Measurements from ENCODE around the gene VPS41. TPM values are rescaled to one million over a fixed set of nuclear protein-coding genes. Genes with fewer than 3 reads are reported as not detected.

The VPS41 gene
- total and polyA plus RNA-seq, 3 experiments from 2014 or later = 46.7 to 66.9 (median 66.0) TPM

- Mint-ChIP-seq H3K27me3 (no peaks in the 10 kb centered on the region), H3K4me3 (no peak overlapping the region), H3K9me3 (no peaks in the 10 kb centered on the region), H3K4me1 (peaks cover 52 to 71% (median 53%) of the 10 kb centered on the region in 3 donors), H3K27ac (peak overlapping the region in 2 of 8 donors; percentile 8 to 38), H3K36me3 (peaks cover 16 to 22% (median 17%) of the 10 kb centered on the region in 3 donors)
- Histone ChIP-seq H3K36me3 (ENCODE audit: insufficient read depth, low read length) (no peaks in the 10 kb centered on the region), H3K4me3 (ENCODE audit: low read length) (no peak overlapping the region), H3K27me3 (ENCODE audit: insufficient read depth, low read length, poor library complexity, severe bottlenecking) (no peaks in the 10 kb centered on the region), H3K9me3 (ENCODE audit: low read length) (no peaks in the 10 kb centered on the region), H3K4me1 (ENCODE audit: insufficient read depth, low read length) (no peaks in the 10 kb centered on the region), H3K27ac (ENCODE audit: low read depth, low read length) (no peak overlapping the region)
- no peak for DNase-seq
- CTCF ChIA-PET = no interaction called here
- POLR2A ChIA-PET = no interaction called here
Measured at GRCh38 chr7:38881947-38882684, 26.9 kb downstream of the VPS41 start.

- CTCF ChIA-PET = interaction anchor here (1.1 kb wide), 1 partner anchor 19 kb away, joined by 3 read pairs; no protein-coding TSS in a partner anchor
- H3K27me3 ChIP-seq (ENCODE audit: insufficient read depth, low read length, poor library complexity, severe bottlenecking) = no peaks in the 10 kb centered on the region
- H3K4me1 ChIP-seq (ENCODE audit: insufficient read depth, low read length) = no peaks in the 10 kb centered on the region
- no peak overlapping the region for H3K4me3 ChIP-seq (ENCODE audit: low read length)
- no peak overlapping the region for H3K27ac ChIP-seq (ENCODE audit: low read depth, low read length)
- no peak for DNase-seq
- no peaks in the 10 kb centered on the region for H3K36me3 ChIP-seq (ENCODE audit: insufficient read depth, low read length)
- Mint-ChIP-seq H3K9me3 (no peaks in the 10 kb centered on the region), H3K27me3 (no peaks in the 10 kb centered on the region), H3K27ac (peak overlapping the region in 2 of 8 donors; percentile 25 to 90), H3K4me3 (no peak overlapping the region), H3K36me3 (peaks cover 15 to 22% (median 15%) of the 10 kb centered on the region in 3 donors), H3K4me1 (peaks cover 54 to 72% (median 60%) of the 10 kb centered on the region in 3 donors)
- POLR2A ChIA-PET = no interaction called here
- H3K9me3 ChIP-seq (ENCODE audit: low read length) = no peaks in the 10 kb centered on the region
Measured at GRCh38 chr7:38881015-38881414, 28.0 kb downstream of the VPS41 start.

- Histone ChIP-seq H3K4me1 (ENCODE audit: insufficient read depth, low read length) (no peaks in the 10 kb centered on the region), H3K9me3 (ENCODE audit: low read length) (no peaks in the 10 kb centered on the region), H3K4me3 (ENCODE audit: low read length) (no peak overlapping the region), H3K27ac (ENCODE audit: low read depth, low read length) (no peak overlapping the region), H3K36me3 (ENCODE audit: insufficient read depth, low read length) (no peaks in the 10 kb centered on the region), H3K27me3 (ENCODE audit: insufficient read depth, low read length, poor library complexity, severe bottlenecking) (no peaks in the 10 kb centered on the region)
- Mint-ChIP-seq H3K36me3 (peaks cover 10 to 18% (median 14%) of the 10 kb centered on the region in 3 donors), H3K27me3 (no peaks in the 10 kb centered on the region), H3K27ac (peak overlapping the region in 1 of 8 donors; percentile 2), H3K9me3 (no peaks in the 10 kb centered on the region), H3K4me1 (peaks cover 54 to 73% (median 64%) of the 10 kb centered on the region in 3 donors), H3K4me3 (peak overlapping the region in 1 of 7 donors; percentile 1)
- ChIA-PET CTCF (interaction anchor here (1.1 kb wide), 1 partner anchor 20 kb away, joined by 3 read pairs; no protein-coding TSS in a partner anchor), POLR2A (no interaction called here)
- no peak for DNase-seq
Measured at GRCh38 chr7:38880454-38880853, 28.5 kb downstream of the VPS41 start.

GRCh38 chr7:38880035-38880434, 29.0 kb downstream of the VPS41 start:
- Mint-ChIP-seq H3K27ac (peak overlapping the region in 1 of 8 donors; percentile 2), H3K4me3 (peak overlapping the region in 1 of 7 donors; percentile 1), H3K27me3 (no peaks in the 10 kb centered on the region), H3K36me3 (peaks cover 8 to 17% (median 13%) of the 10 kb centered on the region in 3 donors), H3K9me3 (no peaks in the 10 kb centered on the region), H3K4me1 (peaks cover 54 to 74% (median 68%) of the 10 kb centered on the region in 3 donors)
- no peak for DNase-seq
- H3K27ac ChIP-seq (ENCODE audit: low read depth, low read length) = no peak overlapping the region
- H3K4me3 ChIP-seq (ENCODE audit: low read length) = no peak overlapping the region
- POLR2A ChIA-PET = no interaction called here
- H3K4me1 ChIP-seq (ENCODE audit: insufficient read depth, low read length) = no peaks in the 10 kb centered on the region
- no peaks in the 10 kb centered on the region for H3K27me3 ChIP-seq (ENCODE audit: insufficient read depth, low read length, poor library complexity, severe bottlenecking)
- CTCF ChIA-PET = no interaction called here
- no peaks in the 10 kb centered on the region for H3K9me3 ChIP-seq (ENCODE audit: low read length)
- no peaks in the 10 kb centered on the region for H3K36me3 ChIP-seq (ENCODE audit: insufficient read depth, low read length)

- H3K4me3 Mint-ChIP-seq = no peak overlapping the region
- no peak overlapping the region for H3K4me3 ChIP-seq (ENCODE audit: low read length)
- no peaks in the 10 kb centered on the region for H3K4me1 ChIP-seq (ENCODE audit: insufficient read depth, low read length)
- H3K27me3 Mint-ChIP-seq = no peaks in the 10 kb centered on the region
- H3K9me3 Mint-ChIP-seq = no peaks in the 10 kb centered on the region
- peaks cover 8 to 15% (median 13%) of the 10 kb centered on the region in 3 donors for H3K36me3 Mint-ChIP-seq
- no peak for DNase-seq
- peaks cover 57 to 74% (median 69%) of the 10 kb centered on the region in 3 donors for H3K4me1 Mint-ChIP-seq
- H3K27me3 ChIP-seq (ENCODE audit: insufficient read depth, low read length, poor library complexity, severe bottlenecking) = no peaks in the 10 kb centered on the region
- no peaks in the 10 kb centered on the region for H3K36me3 ChIP-seq (ENCODE audit: insufficient read depth, low read length)
- ChIA-PET CTCF (no interaction called here), POLR2A (no interaction called here)
- H3K9me3 ChIP-seq (ENCODE audit: low read length) = no peaks in the 10 kb centered on the region
- H3K27ac Mint-ChIP-seq = no peak overlapping the region
- no peak overlapping the region for H3K27ac ChIP-seq (ENCODE audit: low read depth, low read length)
Measured at GRCh38 chr7:38878694-38879457, 30.1 kb downstream of the VPS41 start.

- DNase-seq = no peak
- no peaks in the 10 kb centered on the region for H3K36me3 ChIP-seq (ENCODE audit: insufficient read depth, low read length)
- H3K4me1 ChIP-seq (ENCODE audit: insufficient read depth, low read length) = no peaks in the 10 kb centered on the region
- Mint-ChIP-seq H3K36me3 (peaks cover 0 to 14% (median 9%) of the 10 kb centered on the region in 3 donors), H3K9me3 (no peaks in the 10 kb centered on the region), H3K4me3 (no peak overlapping the region), H3K27me3 (no peaks in the 10 kb centered on the region), H3K4me1 (peaks cover 22 to 46% (median 34%) of the 10 kb centered on the region in 3 donors), H3K27ac (peak overlapping the region in 1 of 8 donors; percentile 26)
- H3K4me3 ChIP-seq (ENCODE audit: low read length) = no peak overlapping the region
- H3K9me3 ChIP-seq (ENCODE audit: low read length) = no peaks in the 10 kb centered on the region
- no peak overlapping the region for H3K27ac ChIP-seq (ENCODE audit: low read depth, low read length)
- CTCF ChIA-PET = no interaction called here
- no peaks in the 10 kb centered on the region for H3K27me3 ChIP-seq (ENCODE audit: insufficient read depth, low read length, poor library complexity, severe bottlenecking)
- POLR2A ChIA-PET = no interaction called here
Measured at GRCh38 chr7:38873433-38873832, 35.6 kb downstream of the VPS41 start.

- H3K27ac ChIP-seq (ENCODE audit: low read depth, low read length) = no peak overlapping the region
- CTCF ChIA-PET = no interaction called here
- H3K9me3 ChIP-seq (ENCODE audit: low read length) = no peaks in the 10 kb centered on the region
- Mint-ChIP-seq H3K27me3 (no peaks in the 10 kb centered on the region), H3K36me3 (peaks cover 0 to 14% (median 9%) of the 10 kb centered on the region in 3 donors), H3K9me3 (no peaks in the 10 kb centered on the region), H3K4me1 (peaks cover 14 to 40% (median 27%) of the 10 kb centered on the region in 3 donors), H3K27ac (peak overlapping the region in 1 of 8 donors; percentile 73), H3K4me3 (no peak overlapping the region)
- H3K4me1 ChIP-seq (ENCODE audit: insufficient read depth, low read length) = no peaks in the 10 kb centered on the region
- no peak overlapping the region for H3K4me3 ChIP-seq (ENCODE audit: low read length)
- no peaks in the 10 kb centered on the region for H3K36me3 ChIP-seq (ENCODE audit: insufficient read depth, low read length)
- no peaks in the 10 kb centered on the region for H3K27me3 ChIP-seq (ENCODE audit: insufficient read depth, low read length, poor library complexity, severe bottlenecking)
- POLR2A ChIA-PET = no interaction called here
- no peak for DNase-seq
Measured at GRCh38 chr7:38872202-38872601, 36.8 kb downstream of the VPS41 start.

GRCh38 chr7:38870147-38870546, 38.8 kb downstream of the VPS41 start:
- no peak overlapping the region for H3K27ac Mint-ChIP-seq
- no peaks in the 10 kb centered on the region for H3K27me3 ChIP-seq (ENCODE audit: insufficient read depth, low read length, poor library complexity, severe bottlenecking)
- H3K4me3 Mint-ChIP-seq = no peak overlapping the region
- ChIA-PET CTCF (no interaction called here), POLR2A (no interaction called here)
- H3K27me3 Mint-ChIP-seq = no peaks in the 10 kb centered on the region
- DNase-seq = no peak
- H3K36me3 Mint-ChIP-seq = peaks cover 0 to 14% (median 9%) of the 10 kb centered on the region in 3 donors
- H3K36me3 ChIP-seq (ENCODE audit: insufficient read depth, low read length) = peaks cover 4% of the 10 kb centered on the region
- H3K9me3 Mint-ChIP-seq = no peaks in the 10 kb centered on the region
- H3K4me1 Mint-ChIP-seq = peaks cover 2 to 24% (median 21%) of the 10 kb centered on the region in 3 donors
- H3K27ac ChIP-seq (ENCODE audit: low read depth, low read length) = no peak overlapping the region
- no peaks in the 10 kb centered on the region for H3K9me3 ChIP-seq (ENCODE audit: low read length)
- no peaks in the 10 kb centered on the region for H3K4me1 ChIP-seq (ENCODE audit: insufficient read depth, low read length)
- H3K4me3 ChIP-seq (ENCODE audit: low read length) = no peak overlapping the region

Measured in CD8-positive, alpha-beta memory T cell (primary cell).